HepG2 (cell line): ENCODE results near the gene EHD1. TPM values are rescaled to one million over a fixed set of nuclear protein-coding genes. Genes with fewer than 3 reads are reported as not detected.

Source experiments
- FOSL1 ChIP-seq: sonication (generic); formaldehyde crosslinking; IDR thresholded peaks from 2 replicates; pipeline ENCODE4 v1.9.0; 2021; ENCODE audit warnings: missing genetic modification reagents, borderline replicate concordance
- FOXA3 ChIP-seq: IDR thresholded peaks from 2 replicates; pipeline ENCODE4 v1.6.1; 2016; ENCODE audit warnings: missing genetic modification reagents, missing compliant biosample characterization
- FOXK1 ChIP-seq: sonication (generic); formaldehyde crosslinking; IDR thresholded peaks from 2 replicates; pipeline ENCODE4 v1.4.0; 2020; ENCODE audit warnings: low read depth, missing genetic modification reagents, borderline replicate concordance
- GABPA ChIP-seq, 2 experiments: IDR thresholded peaks; 2 replicates each; pipeline ENCODE4 v1.6.1; 2011 to 2016; ENCODE audit warnings: low read depth in 2 of 2, low read length in 1 of 2, missing biosample characterization in 1 of 2, missing genetic modification characterization in 1 of 2
- HNF4G ChIP-seq, 2 experiments: sonication (generic) in 1 of 2; formaldehyde crosslinking in 1 of 2; IDR thresholded peaks; 2 replicates each; pipeline versions ENCODE4 v1.4.0 to v1.6.1; 2011 to 2020; ENCODE audit warnings: borderline replicate concordance in 2 of 2, low read depth in 2 of 2, mild to moderate bottlenecking in 2 of 2, low read length in 1 of 2, missing genetic modification reagents in 1 of 2, moderate library complexity in 1 of 2
- KAT8 ChIP-seq: IDR thresholded peaks from 2 replicates; pipeline ENCODE4 v1.6.1; 2016; ENCODE audit warnings: missing genetic modification reagents, missing compliant biosample characterization
- MYC ChIP-seq: sonication (generic); formaldehyde crosslinking; IDR thresholded peaks from 2 replicates; pipeline ENCODE4 v1.9.0; 2021; ENCODE audit warnings: missing genetic modification reagents, borderline replicate concordance
- PLRG1 ChIP-seq: fragments of 450-650 bp; conservative IDR thresholded peaks from 2 replicates; pipeline ENCODE4 v1.6.1; 2016
- PTBP1 ChIP-seq: fragments of 200-400 bp; formaldehyde crosslinking; IDR thresholded peaks from 2 replicates; pipeline ENCODE4 v1.6.1; 2018; ENCODE audit warnings: low read length, low read depth; ENCODE audit not compliant: poor library complexity, severe bottlenecking
- RERE ChIP-seq: IDR thresholded peaks from 2 replicates; pipeline ENCODE4 v1.6.1; 2016; ENCODE audit warnings: low read depth, missing genetic modification reagents, missing compliant biosample characterization
- SP5 ChIP-seq: IDR thresholded peaks from 2 replicates; pipeline ENCODE4 v1.6.1; 2016; ENCODE audit warnings: low read depth, borderline replicate concordance
- SPEN ChIP-seq: sonication (generic); formaldehyde crosslinking; IDR thresholded peaks from 2 replicates; pipeline ENCODE4 v1.5.1; 2020; ENCODE audit warnings: low read depth, mild to moderate bottlenecking, missing genetic modification reagents
- TBP ChIP-seq: sonication (generic); formaldehyde crosslinking; IDR thresholded peaks from 2 replicates; pipeline ENCODE4 v1.5.0; 2020; ENCODE audit warnings: missing genetic modification reagents
- TP53 ChIP-seq: sonication (generic); formaldehyde crosslinking; conservative IDR thresholded peaks from 2 replicates; pipeline ENCODE4 v1.4.0; 2020; ENCODE audit warnings: missing genetic modification reagents
- ZC3H4 ChIP-seq: sonication (generic); formaldehyde crosslinking; IDR thresholded peaks from 2 replicates; pipeline ENCODE4 v1.4.0; 2020; ENCODE audit warnings: missing genetic modification reagents, borderline replicate concordance
- ZNF160 ChIP-seq: sonication (generic); formaldehyde crosslinking; IDR thresholded peaks from 2 replicates; pipeline ENCODE4 v1.8.0; 2022; ENCODE audit warnings: mild to moderate bottlenecking, inconsistent platforms, missing genetic modification reagents
- ZNF230 ChIP-seq: sonication (generic); formaldehyde crosslinking; IDR thresholded peaks from 2 replicates; pipeline ENCODE4 v1.4.0; 2020; ENCODE audit warnings: mild to moderate bottlenecking, missing genetic modification reagents
- ZNF34 ChIP-seq: sonication (generic); formaldehyde crosslinking; IDR thresholded peaks from 2 replicates; pipeline ENCODE4 v1.4.0; 2020; ENCODE audit warnings: mild to moderate bottlenecking, missing genetic modification reagents, borderline replicate concordance
- ZNF557 ChIP-seq: sonication (generic); formaldehyde crosslinking; IDR thresholded peaks from 2 replicates; pipeline ENCODE4 v1.4.0; 2020; ENCODE audit warnings: missing genetic modification reagents
- ZNF558 ChIP-seq: sonication (generic); formaldehyde crosslinking; IDR thresholded peaks from 2 replicates; pipeline ENCODE4 v1.9.0; 2022; ENCODE audit warnings: mild to moderate bottlenecking, missing genetic modification reagents, borderline replicate concordance
- ZNF614 ChIP-seq: IDR thresholded peaks from 2 replicates; pipeline ENCODE4 v1.6.1; 2018; ENCODE audit warnings: missing biosample characterization, missing genetic modification reagents, inconsistent platforms, borderline replicate concordance
- ZNF83 ChIP-seq: sonication (generic); formaldehyde crosslinking; IDR thresholded peaks from 2 replicates; pipeline ENCODE4 v1.4.0; 2020; ENCODE audit warnings: missing genetic modification reagents, mild to moderate bottlenecking, borderline replicate concordance
- ZSCAN22 ChIP-seq: sonication (generic); formaldehyde crosslinking; IDR thresholded peaks from 2 replicates; pipeline ENCODE4 v1.4.0; 2020; ENCODE audit warnings: mild to moderate bottlenecking, missing genetic modification reagents
- polyA plus RNA-seq, 8 experiments: library from polyadenylated mRNA; depleted of rRNA in 3 of 8; stranded (reverse) in 7 of 8; unstranded in 1 of 8; fragments of >200 nt; fragmentation: Illumina TruSeq in 4 of 8; extraction: Trizol in 4 of 8; gene quantifications; 2 replicates each; pipeline versions ENCODE4 v1.2.1 to v1.2.3, GENCODE V29; 2011 to 2016; ENCODE audit warnings: low read depth in 4 of 8, missing spikeins in 1 of 8, mixed read lengths in 1 of 8; ENCODE audit not compliant: insufficient read depth in 1 of 8
- total RNA-seq, 5 experiments: library from RNA; depleted of rRNA; stranded (reverse); fragments of >200 nt; fragmentation: Illumina TruSeq; extraction: Trizol; gene quantifications; 2 replicates each; pipeline ENCODE4 v1.2.3, GENCODE V29; 2016; ENCODE audit warnings: low read depth in 1 of 5

Gene EHD1
- total and polyA plus RNA-seq, 2 of the 13 experiments (the other 11 are each of a cell fraction or from before 2014, with no cell fraction given), result 23.6 to 26.6 TPM

- TF ChIP-seq HNF4G (IDR thresholded peaks at IDR 0.05; ENCODE audit: borderline replicate concordance, low read depth, low read length) (no peak), HNF4G (CRISPR knock-in tag; IDR thresholded peaks at IDR 0.05; ENCODE audit: borderline replicate concordance, low read depth) (no peak), TP53 (no peak), SPEN (no peak), SP5 (CRISPR knock-in tag) (no peak), ZNF230 (CRISPR knock-in tag) (no peak), FOXK1 (CRISPR knock-in tag) (peak; percentile 23; the same call in 1 of the 2 replicates), ZNF614 (CRISPR knock-in tag) (no peak), ZNF83 (CRISPR knock-in tag) (no peak), RERE (0 out of 2 replicates have a peak, but pooled peaks have one; percentile 56), ZSCAN22 (CRISPR knock-in tag) (no peak), ZNF34 (CRISPR knock-in tag) (no peak), MYC (no peak), TBP (no peak), PLRG1 (no peak), ZNF160 (CRISPR knock-in tag) (no peak), KAT8 (CRISPR knock-in tag) (0 out of 2 replicates have a peak, but pooled peaks have one; percentile 23), PTBP1 (peak; percentile 71), ZNF558 (CRISPR knock-in tag) (no peak), ZC3H4 (CRISPR knock-in tag) (no peak), ZNF557 (no peak), GABPA (IDR thresholded peaks at IDR 0.05; ENCODE audit: low read depth, low read length) (no peak), GABPA (CRISPR knock-in tag; IDR thresholded peaks at IDR 0.05; ENCODE audit: low read depth) (peak; percentile 67), FOSL1 (CRISPR knock-in tag) (peak; percentile 96), FOXA3 (peak; percentile 78)
Measured at GRCh38 chr11:64854534-64855502, 23.6 kb downstream of the EHD1 start (continued).
